K562 (cell line): Measurements from ENCODE around the gene CUL9. TPM values are rescaled to one million over a fixed set of nuclear protein-coding genes. Genes with fewer than 3 reads are reported as not detected.
A peak's percentile ranks its signal among the peaks of the same experiment; 100 is the strongest.

Source experiments
- CREM ChIP-seq: IDR thresholded peaks from 2 replicates; pipeline ENCODE4 v1.6.1; 2014; ENCODE audit warnings: antibody characterized with exemption, low read depth
- CTCFL ChIP-seq: IDR thresholded peaks from 2 replicates; pipeline ENCODE4 v1.6.1; 2011; ENCODE audit warnings: borderline replicate concordance, low read depth, mild to moderate bottlenecking, moderate library complexity, low read length; ENCODE audit not compliant: insufficient read depth, poor library complexity, severe bottlenecking
- HMGN3 ChIP-seq: IDR thresholded peaks from 2 replicates; pipeline ENCODE4 v1.6.1; 2011; ENCODE audit warnings: borderline replicate concordance, low read depth, mild to moderate bottlenecking, mixed read lengths, low read length; ENCODE audit not compliant: insufficient read length; ENCODE audit errors: extremely low read depth
- MED1 ChIP-seq: sonication (generic); formaldehyde crosslinking; IDR thresholded peaks from 2 replicates; pipeline ENCODE4 v1.8.1; 2023; ENCODE audit warnings: missing genetic modification reagents, borderline replicate concordance
- NCOA2 ChIP-seq, 2 experiments: fragments of 450-650 bp; IDR thresholded peaks; 2 replicates each; pipeline ENCODE4 v1.6.1; 2018; ENCODE audit warnings: mild to moderate bottlenecking in 2 of 2, moderate library complexity in 1 of 2; ENCODE audit not compliant: partially characterized antibody in 2 of 2
- NFXL1 ChIP-seq: fragments of 450-650 bp; formaldehyde crosslinking; IDR thresholded peaks from 2 replicates; pipeline ENCODE4 v1.4.0; 2021; ENCODE audit warnings: mild to moderate bottlenecking
- PBX2 ChIP-seq, 2 experiments: IDR thresholded peaks in 1 of 2; conservative IDR thresholded peaks in 1 of 2; 2 replicates each; pipeline ENCODE4 v1.6.1; 2016; ENCODE audit warnings: low read depth in 2 of 2, mild to moderate bottlenecking in 1 of 2, missing compliant biosample characterization in 1 of 2, missing genetic modification characterization in 1 of 2, moderate library complexity in 1 of 2
- POLR3G ChIP-seq: IDR thresholded peaks from 2 replicates; pipeline ENCODE4 v1.6.1; 2011; ENCODE audit not compliant: insufficient read length, insufficient replicate concordance; ENCODE audit errors: extremely low read depth
- RBM25 ChIP-seq: fragments of 200-400 bp; formaldehyde crosslinking; IDR thresholded peaks from 2 replicates; pipeline ENCODE4 v1.6.1; 2018; ENCODE audit warnings: low read length, low read depth, moderate library complexity; ENCODE audit not compliant: severe bottlenecking
- RFX1 ChIP-seq: fragments of 450-650 bp; IDR thresholded peaks from 2 replicates; pipeline ENCODE4 v1.6.1; 2016; ENCODE audit warnings: mild to moderate bottlenecking, moderate library complexity
- SRF ChIP-seq, 2 experiments: fragments of 250-450, 450-650 bp in 1 of 2; sonication (Bioruptor Pico) in 1 of 2; sonication (generic) in 1 of 2; formaldehyde crosslinking; IDR thresholded peaks; 2 replicates each; pipeline versions ENCODE4 v1.5.0 to v1.5.1; 2020 to 2022; ENCODE audit warnings: mild to moderate bottlenecking in 1 of 2, missing genetic modification reagents in 1 of 2
- SRSF1 ChIP-seq: fragments of 200-400 bp; formaldehyde crosslinking; IDR thresholded peaks from 2 replicates; pipeline ENCODE4 v1.6.1; 2017; ENCODE audit warnings: mild to moderate bottlenecking, low read depth, low read length, moderate library complexity
- STAG1 ChIP-seq: sonication (generic); formaldehyde crosslinking; IDR thresholded peaks from 2 replicates; pipeline ENCODE4 v1.5.0; 2020; ENCODE audit warnings: missing genetic modification reagents, borderline replicate concordance
- TOE1 ChIP-seq, 2 experiments: fragments of 450-650 bp in 1 of 2; sonication (generic) in 1 of 2; formaldehyde crosslinking in 1 of 2; IDR thresholded peaks; 2 replicates each; pipeline versions ENCODE4 v1.7.1 to v1.8.0; 2016 to 2022; ENCODE audit warnings: borderline replicate concordance in 2 of 2, mild to moderate bottlenecking in 2 of 2, antibody characterized with exemption in 1 of 2, inconsistent platforms in 1 of 2, low read depth in 1 of 2, missing genetic modification reagents in 1 of 2, moderate library complexity in 1 of 2
- XRCC5 ChIP-seq: fragments of 200-400 bp; formaldehyde crosslinking; IDR thresholded peaks from 2 replicates; pipeline ENCODE4 v1.6.1; 2017; ENCODE audit warnings: low read depth, mild to moderate bottlenecking, low read length
- ZBTB33 ChIP-seq: sonication (generic); formaldehyde crosslinking; IDR thresholded peaks from 2 replicates; pipeline ENCODE4 v1.8.1; 2023; ENCODE audit warnings: mild to moderate bottlenecking, missing genetic modification reagents
- ZFPM2 ChIP-seq: fragments of 250-450 bp; sonication (Bioruptor Pico); IDR thresholded peaks from 2 replicates; pipeline ENCODE4 v1.5.1; 2022; ENCODE audit warnings: mild to moderate bottlenecking
- ZFX ChIP-seq: sonication (generic); formaldehyde crosslinking; IDR thresholded peaks from 2 replicates; pipeline ENCODE4 v1.8.0; 2022; ENCODE audit warnings: mild to moderate bottlenecking, missing genetic modification reagents, moderate library complexity
- ZNF75A ChIP-seq: fragments of 450-650 bp; formaldehyde crosslinking; IDR thresholded peaks from 2 replicates; pipeline ENCODE4 v1.4.0; 2020; ENCODE audit warnings: mild to moderate bottlenecking
- polyA plus RNA-seq, 8 experiments: library from polyadenylated mRNA; depleted of rRNA in 4 of 8; stranded (reverse) in 5 of 8; unstranded in 3 of 8; fragments of >200 nt; fragmentation: Nextera tagmentation in 2 of 8; fragmentation: Illumina TruSeq in 1 of 8; extraction: Ambion mirVana in 2 of 8; extraction: Trizol in 1 of 8; gene quantifications; 2 replicates each; pipeline versions ENCODE4 v1.2.1 to v1.2.3, GENCODE V29; 2011 to 2014; ENCODE audit warnings: inconsistent platforms in 1 of 8, missing spikeins in 1 of 8
- total RNA-seq, 7 experiments: library from RNA; depleted of rRNA in 6 of 7; stranded (reverse); fragments of >200 nt in 6 of 7; fragmentation: Illumina TruSeq in 2 of 7; extraction: Trizol in 2 of 7; gene quantifications; 2 replicates each; pipeline versions ENCODE4 v1.2.1 to v1.2.3, GENCODE V29; 2011 to 2021; ENCODE audit warnings: low replicate concordance in 1 of 7

Gene CUL9
- total and polyA plus RNA-seq, 9 of the 15 experiments (the other 6 are each of a cell fraction or from before 2014, with no cell fraction given): 0.50 to 20.7 (median 6.6) TPM

GRCh38 chr6:43228951-43229802 is 47.2 kb downstream of the CUL9 start, which contains the start of gene DNPH1 (continued):
- TF ChIP-seq ZBTB33 (CRISPR knock-in tag) (peak; percentile 90), SRF (CRISPR knock-in tag; IDR thresholded peaks at IDR 0.05) (no peak), HMGN3 (peak; percentile 63), TOE1 (IDR thresholded peaks at IDR 0.05; ENCODE audit: borderline replicate concordance) (peak; percentile 92), TOE1 (CRISPR knock-in tag; IDR thresholded peaks at IDR 0.05; ENCODE audit: borderline replicate concordance, low read depth) (no peak), CREM (peak; percentile 44), XRCC5 (peak; percentile 90), ZNF75A (CRISPR knock-in tag) (no peak), SRSF1 (no peak), ZFX (CRISPR knock-in tag) (peak; percentile 93), PBX2 (CRISPR knock-in tag; IDR thresholded peaks at IDR 0.05; ENCODE audit: low read depth) (no peak), PBX2 (tag; conservative IDR thresholded peaks at IDR 0.05; ENCODE audit: low read depth) (no peak), NCOA2 (IDR thresholded peaks at IDR 0.05; ENCODE audit: partially characterized antibody in 2 of 2) (no peak), POLR3G (no peak), RBM25 (peak; percentile 61), RFX1 (no peak), NFXL1 (CRISPR knock-in tag) (no peak), CTCFL (peak; percentile 100), MED1 (CRISPR knock-in tag) (no peak), ZFPM2 (CRISPR knock-in tag) (0 out of 2 replicates have a peak, but pooled peaks have one; percentile 85), STAG1 (CRISPR knock-in tag) (peak; percentile 56; the same call in 1 of the 2 replicates)
